ENCODE data around the gene RFX8.
"Not testable (repeated sequence)": the region's sequence is repeated elsewhere in the genome, so short reads cannot be mapped to it uniquely, and the experiment has no call there.

Gene RFX8

DNA sequence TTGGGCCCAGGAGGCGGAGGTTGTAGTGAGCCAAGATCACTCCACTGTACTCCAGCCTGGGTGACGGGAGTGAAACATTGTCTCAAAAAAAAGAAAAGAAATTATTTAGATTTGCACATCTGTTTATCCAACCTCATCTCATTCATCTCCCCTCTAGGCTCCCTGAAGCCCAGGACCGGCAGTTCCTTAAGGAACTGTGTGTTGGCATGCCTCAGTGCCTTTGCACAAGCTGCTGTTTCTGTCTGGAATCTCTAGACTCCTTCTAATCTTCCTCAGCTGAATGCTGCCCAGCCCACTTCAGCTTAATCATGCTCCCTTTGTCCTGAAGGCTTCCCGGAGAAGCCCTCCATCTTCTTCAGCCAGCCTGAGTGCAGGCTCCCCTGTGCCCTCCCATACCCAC lies 10.9 kb upstream of the RFX8 start:
- DNase-seq, result no peak

DNA sequence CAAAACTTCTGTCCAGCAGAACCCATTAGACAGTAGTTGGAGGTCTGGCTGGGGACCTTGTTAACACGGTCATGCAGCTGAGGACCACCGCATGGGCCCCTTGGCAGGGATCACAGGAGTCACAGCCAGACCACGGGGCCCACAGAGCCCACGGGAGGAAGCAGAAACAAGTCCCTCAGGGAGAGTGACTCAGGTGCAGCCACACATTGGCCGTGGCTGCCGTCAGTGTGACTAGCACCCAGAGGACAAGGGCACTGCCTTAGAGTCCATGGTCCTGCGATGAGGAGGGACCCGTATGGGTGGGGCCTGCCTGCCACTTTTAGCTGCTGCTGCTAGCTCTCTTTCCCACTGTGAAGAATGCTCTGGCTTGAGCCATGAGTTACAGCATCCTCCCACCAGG lies 5.9 kb upstream of the RFX8 start:
- no peak for DNase-seq

DNA sequence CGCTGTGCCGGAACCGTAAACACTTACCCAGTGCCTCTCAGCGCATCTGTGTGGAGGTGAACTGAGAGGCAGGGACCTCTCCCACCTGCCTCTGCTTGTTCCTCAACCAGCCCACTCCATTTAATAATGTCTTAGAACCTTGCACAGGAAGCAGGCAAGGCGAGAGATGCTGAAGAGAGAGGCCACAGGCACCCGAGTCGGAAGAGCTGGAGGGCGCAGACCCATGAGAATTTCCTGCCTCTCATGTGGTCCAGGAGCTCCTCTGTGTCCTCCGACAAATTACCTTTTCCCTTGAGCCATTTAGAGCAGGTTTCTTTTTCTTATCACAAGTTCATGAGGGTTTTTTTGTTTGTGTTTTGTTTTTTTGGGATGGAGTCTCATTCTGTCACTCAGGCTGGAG lies 4.9 kb upstream of the RFX8 start:
- no peak for DNase-seq

DNA sequence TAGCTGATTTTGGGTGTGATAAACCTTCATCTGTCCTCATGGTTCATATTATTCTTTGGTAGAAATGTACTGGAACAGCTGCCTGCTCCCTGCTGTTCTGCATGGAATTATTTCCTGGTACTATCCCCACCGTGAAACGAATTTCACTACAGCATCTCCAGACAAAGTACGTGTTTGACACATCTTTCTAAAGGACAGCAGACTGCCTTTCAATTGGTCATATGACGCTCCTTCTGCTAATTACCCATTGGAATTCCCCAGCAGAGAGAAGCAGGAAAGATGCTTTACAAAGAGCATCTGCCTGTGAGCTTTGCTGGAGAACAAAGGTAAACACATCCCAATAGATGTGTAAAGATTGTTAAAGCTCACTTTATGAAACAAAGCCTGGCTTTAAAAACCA lies 4.4 kb upstream of the RFX8 start:
- DNase-seq, result no peak

DNA sequence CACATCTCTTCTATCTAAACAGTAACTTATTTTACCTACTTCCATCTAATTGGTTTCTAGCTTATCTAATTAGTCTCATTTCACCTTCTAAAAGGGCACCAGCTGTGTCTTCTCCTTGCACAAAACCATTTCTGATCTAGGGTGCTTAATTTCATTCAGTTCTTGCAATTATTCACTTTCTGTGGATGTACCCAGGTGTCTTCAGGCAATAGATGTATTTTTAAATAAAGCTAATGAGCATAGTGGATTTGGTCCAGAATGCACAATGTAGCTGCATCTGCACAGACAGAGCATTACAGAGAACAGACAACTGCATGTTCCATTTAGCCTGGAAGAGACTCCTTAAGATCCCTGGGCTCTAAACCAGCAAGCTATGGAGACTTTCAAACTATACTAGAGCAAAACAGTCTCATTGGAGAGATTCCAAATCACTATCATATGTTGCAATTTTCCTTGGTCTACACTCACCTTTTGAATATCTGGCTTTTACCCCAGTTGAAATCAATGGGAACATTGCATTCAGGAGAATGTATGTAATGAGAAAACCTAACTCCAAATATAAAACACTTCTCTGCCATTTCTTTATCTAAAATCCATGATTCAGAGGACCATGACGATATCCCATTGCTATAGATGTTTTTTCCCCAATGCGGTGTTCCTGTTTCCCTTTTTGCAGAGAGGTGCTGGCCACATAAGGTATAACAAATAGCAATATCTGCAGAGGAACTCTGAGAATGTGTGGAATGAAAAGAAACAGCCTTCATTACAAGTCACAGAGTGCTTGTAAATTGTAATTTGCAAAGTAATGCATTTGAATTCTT lies 3.5 kb upstream of the RFX8 start:
- no peak for DNase-seq

DNA sequence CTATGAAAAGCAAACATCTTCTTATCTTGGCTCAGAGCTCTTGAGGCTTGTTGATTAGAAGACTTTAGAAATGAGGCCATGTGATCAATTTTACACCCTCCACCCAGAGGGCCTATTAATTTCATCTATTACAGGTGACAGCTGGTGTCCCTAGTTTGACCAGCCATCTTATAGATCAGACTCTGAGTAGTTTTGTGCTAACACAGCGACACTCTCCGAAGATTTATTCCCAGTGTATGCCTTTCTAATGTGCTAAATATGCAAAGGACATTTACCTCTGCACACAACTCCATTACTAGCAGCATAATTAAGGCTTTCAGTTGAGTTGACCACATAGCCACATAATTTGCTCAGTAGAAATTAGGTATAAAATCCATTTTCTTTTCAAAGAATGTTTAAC lies 2.6 kb upstream of the RFX8 start:
- DNase-seq, result no peak

DNA sequence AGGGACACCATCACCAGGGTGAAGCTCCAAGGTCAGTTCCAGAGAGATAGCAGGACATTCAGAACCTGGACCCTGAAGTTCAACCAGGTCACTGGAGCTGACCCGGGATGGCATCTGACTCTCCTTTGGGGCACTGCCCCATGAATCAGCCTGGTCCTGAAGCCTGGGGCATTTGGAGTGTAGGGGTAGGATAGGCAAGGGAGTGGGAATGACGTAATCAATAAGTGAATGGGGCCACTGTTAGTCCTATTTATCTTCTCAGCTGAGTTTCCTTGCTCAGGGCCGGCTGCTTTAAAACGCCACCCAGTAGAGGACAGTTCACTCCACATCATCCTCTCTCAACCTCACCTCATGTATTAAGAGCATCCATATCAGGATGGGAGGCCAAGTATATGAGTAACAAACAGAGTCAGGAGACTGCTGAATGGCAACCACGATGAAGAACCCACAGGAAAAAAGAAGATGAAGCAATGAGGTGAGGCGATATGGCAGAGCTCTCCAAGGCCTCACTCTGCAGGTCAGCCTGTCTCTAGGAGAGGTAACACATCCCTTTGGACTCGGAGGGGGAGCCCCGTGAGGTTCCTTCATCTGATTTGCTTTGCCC lies 1.8 kb upstream of the RFX8 start:
- DNase-seq, result no peak

DNA sequence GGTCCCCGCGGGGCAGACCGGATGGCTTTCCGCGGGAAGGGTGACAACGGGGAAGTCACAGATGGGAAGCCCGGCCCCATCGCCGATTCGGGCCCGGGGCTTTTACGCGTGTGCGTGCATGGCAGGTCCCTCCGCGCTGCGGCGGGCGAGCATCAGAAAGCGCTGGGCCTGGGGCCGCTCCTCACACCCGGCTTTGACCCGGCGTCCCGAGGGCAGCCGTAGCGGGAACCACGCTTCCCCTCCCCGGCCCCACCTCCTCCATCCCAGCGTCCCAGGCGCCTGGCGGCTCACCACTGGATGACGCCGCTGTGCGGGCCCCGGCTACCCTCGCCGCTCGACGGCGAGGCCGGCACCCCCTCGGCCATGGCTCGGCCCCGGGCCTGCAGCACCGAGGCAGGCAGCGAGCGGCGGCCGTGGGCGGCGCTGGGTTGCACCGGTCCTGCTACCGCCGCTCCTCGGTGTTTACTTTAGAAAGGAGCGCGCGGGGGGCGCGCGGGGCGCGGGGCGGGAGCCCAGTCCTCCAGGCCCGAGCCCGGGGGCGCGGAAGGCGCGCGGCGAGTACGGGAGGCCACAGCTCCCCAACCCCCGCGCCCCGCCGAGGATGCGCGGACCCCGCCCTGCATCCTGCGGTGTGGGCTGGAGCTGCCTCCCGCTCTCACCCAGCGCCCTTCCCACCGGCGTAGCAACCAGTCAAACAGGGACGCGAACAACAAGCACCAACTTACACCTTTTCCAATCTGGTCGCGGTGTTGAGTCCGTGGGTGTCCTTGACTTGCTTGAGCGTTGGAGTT lies 806 bp downstream of the RFX8 start:
- DNase-seq, result no peak

DNA sequence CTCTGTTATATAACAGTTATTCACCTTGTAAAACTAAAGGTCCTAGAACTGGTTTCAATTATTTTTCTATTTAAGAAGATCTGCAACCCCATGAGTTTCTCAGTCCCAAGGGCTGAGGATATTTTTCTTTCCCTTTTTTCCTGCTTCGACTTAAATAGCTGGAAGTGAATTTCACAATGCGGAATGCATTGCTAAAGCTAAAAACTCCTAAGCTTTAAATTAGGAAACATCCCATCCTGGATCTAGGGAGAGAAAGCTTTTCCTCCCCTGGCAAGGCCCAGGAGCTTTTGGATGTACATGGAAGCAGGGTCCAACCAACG lies 1.4 kb downstream of the RFX8 start:
- DNase-seq, result no peak

DNA sequence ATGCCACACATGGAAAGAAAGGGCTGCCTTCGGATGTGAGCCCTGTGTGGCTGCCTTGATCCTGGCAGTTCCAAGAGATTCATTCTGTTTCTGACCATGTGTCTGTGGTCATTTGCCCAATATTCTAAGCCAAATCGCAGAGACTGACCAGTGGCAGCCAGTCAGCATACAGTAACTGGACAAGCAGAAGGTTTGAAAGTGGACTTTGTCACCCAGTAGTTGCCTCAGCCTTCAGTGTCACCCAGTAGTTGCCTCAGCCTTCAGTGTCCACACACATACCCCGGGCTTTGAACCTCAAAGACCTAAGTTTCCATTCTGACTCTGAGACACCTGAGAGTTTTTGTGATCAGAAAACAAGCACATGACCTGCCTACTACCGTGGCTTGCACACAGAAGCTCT lies 5.0 kb downstream of the RFX8 start:
- DNase-seq, result no peak

DNA sequence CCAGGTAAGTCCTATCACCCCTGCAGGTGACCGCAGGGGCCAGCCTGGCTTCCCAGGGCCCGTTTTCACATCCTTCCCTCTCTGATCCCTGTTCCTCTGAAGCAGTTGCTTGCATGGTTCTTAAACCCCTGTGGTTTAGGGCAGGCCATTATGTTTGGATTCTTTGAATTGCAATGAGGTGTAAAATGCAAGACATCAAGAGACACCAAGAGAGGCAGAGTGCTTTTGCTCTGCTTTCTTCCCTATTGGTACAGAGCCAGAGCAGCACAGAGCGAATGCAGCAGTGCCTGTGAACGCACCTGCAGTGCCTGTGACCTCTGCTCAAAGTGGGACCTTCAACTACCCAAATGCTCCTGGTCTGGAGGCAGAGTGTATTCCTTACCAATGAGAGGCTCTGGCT lies 7.6 kb downstream of the RFX8 start:
- no peak for DNase-seq

DNA sequence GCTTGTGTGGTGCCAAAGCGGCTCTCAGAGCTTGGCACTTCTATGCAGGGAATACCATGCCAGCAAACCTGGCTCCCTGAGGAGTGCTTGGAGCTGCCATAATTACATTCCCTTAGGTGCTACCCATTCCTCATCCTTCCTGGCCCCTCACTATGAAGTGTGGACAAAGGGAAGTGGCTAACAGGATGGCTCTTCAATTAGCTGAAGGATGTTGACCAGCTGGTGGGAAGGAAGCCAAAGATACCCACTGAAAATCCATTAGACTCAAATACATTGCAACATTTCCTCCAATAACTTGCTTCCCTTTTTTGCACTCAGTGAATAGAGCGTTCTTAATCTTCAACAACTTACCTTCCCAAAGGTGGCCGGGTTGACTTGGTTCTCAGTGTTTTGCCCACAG lies 8.5 kb downstream of the RFX8 start:
- DNase-seq, result peak; percentile 63

DNA sequence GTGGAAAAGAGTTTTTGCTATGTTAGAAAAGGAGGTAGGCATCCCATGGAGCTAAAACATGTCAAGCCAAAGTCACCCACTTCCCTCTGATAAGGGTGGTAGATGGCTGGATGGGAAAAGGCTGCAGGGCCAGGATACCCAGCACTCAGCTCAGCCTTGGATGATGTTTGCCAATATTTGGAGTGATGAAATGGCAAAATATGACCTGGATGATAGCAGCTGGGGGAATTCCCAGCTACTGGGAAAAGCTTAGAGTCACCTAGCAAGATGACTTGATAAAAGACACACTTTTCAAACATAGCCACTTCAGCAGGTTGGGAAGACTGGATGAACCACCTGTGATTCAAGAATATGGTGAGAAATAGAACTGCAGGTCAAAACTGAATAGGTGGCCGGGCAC lies 10.1 kb downstream of the RFX8 start:
- DNase-seq, result no peak

DNA sequence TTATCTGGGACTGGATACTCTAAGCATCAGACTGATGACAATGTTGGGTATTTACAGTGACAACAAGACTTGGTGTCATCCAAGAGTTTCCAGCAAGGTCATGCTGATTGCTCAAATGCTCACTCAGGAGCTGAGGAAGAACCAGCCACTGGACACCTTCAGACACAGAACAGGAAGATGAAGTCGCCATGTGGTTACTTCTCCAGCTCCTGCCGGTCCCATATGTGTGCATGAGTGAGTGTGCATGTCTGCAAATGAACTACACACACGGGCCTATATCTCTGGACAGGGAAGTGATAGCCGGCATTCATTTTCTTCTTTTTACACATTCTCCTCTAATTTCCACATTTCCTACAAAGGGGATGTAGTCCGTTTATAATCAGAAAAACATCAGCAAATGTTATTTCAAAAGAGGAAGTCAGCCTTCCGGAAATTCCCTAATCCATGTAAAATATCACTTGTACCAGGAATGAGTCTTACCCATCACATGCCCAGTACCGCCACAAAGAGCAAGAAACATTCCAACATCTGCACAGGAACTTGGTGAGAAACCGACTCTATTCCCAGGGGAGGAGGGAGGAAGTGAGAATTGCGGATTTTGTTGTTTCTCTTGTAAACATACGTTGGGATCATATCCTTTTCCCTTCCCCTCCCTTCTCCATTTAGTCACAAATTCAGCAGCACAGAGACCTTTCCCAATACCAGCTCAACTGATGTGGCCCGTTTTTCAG lies 10.8 kb downstream of the RFX8 start:
- DNase-seq, result no peak

DNA sequence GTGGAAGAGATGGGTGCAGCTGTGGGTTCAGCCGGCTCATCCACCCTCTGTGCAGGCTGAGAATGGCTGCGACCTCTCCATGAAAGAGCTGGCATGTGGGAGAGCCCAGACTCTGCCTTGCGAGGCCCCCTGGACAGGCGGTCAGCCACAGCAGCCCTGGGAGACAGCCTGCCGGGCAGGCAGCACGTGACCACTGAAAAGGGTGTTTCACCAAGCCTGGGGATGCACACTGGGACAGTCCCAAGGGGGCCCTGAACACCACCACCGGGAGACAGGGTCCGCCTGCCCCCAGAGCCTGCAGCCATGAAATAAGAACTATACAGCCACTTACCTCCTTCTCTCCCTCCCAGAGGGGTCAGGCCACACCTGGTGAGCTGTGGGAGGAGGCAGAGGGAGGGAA lies 11.5 kb downstream of the RFX8 start:
- no peak for DNase-seq

DNA sequence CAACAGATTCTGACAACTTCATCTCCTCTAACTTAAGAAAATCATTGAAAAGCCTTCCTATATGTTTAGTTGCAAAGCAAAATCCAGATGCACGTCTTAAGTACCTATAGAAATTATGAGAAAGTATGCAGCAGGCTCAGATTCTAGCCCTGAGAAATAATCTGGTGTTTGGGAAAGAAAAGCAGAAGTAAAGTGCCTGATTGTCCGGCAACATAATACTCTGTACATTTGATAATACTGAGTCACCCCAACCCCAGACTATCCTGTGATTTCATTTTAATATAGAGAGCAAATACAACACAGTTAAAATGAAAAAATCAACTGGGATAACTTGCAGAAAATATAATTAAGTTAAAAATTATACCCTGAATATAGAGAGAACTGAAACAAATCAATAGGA lies 13.5 kb downstream of the RFX8 start:
- DNase-seq, result no peak

DNA sequence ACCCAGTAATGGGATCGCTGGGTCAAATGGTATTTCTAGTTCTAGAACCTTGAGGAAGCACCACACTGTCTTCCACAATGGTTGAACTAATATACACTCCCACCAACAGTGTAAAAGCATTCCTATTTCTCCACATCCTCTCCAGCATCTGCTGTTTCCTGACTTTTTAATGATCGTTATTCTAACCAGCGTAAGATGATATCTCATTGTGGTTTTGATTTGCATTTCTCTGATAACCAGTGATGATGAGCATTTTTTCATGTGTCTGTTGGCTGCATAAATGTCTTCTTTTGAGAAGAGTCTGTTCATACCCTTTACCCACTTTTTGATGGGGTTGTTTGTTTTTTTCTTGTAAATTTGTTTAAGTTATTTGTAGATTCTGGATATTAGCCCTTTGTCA lies 20.5 kb downstream of the RFX8 start:
- not testable (repeated sequence) for DNase-seq

DNA sequence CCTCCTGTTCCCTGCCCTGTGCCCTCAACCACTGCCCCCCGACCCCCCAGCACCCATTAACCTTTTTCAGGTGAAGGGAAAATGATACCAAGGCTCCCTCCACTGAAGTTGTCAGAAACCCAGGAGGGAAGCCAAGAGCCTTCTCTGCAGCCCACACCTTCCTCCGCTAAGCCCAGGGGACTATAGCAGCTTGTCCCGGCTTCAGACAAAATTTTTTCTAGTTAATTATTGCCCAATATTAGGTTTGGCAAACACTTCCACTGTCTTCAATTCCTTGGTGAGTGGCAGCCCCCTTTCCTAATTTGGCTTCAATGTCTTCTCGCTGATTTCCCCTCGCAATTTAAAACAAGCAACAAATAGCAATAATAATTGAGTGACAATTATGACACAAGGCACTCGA lies 23.9 kb downstream of the RFX8 start:
- no peak for DNase-seq

DNA sequence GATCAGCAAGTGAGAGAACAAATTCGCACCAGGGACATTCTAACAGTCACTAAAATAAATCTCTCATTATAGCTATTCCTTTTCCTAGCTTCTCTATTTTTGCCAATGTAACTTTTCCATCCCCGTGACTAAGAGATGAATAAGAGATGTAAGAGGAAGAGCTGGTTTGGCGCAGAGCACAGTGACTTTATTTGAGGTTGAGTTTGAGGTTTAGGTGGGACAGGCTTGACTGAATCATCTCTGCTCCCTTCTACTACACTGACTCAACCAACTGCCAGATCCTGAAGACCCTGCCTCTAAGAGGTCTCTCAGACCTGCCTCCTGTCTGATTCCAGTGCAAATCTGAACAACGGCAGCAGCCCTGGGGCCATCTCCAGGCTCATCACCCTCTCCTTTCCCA lies 28.0 kb downstream of the RFX8 start:
- DNase-seq, result no peak

DNA sequence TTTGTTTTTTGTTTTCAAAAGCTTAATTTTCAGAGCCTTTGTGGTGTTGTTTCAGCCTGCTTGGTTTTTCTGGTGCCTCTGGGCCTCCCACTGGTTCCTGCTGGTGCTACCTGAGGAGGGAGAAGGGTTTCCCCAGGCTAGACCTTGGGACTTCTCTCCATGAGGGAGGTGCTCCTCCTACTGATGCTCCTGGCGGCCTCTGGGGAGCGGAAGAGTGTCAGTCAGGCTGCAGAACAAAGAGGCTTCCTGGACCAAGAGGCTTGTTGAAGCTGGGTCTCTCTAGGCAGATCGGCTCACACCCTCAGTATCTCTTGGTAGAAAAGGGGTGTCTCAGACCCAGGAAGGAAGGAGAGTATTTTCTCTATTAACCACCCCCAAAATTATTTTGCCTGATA lies 32.2 kb downstream of the RFX8 start:
- no peak for DNase-seq

DNA sequence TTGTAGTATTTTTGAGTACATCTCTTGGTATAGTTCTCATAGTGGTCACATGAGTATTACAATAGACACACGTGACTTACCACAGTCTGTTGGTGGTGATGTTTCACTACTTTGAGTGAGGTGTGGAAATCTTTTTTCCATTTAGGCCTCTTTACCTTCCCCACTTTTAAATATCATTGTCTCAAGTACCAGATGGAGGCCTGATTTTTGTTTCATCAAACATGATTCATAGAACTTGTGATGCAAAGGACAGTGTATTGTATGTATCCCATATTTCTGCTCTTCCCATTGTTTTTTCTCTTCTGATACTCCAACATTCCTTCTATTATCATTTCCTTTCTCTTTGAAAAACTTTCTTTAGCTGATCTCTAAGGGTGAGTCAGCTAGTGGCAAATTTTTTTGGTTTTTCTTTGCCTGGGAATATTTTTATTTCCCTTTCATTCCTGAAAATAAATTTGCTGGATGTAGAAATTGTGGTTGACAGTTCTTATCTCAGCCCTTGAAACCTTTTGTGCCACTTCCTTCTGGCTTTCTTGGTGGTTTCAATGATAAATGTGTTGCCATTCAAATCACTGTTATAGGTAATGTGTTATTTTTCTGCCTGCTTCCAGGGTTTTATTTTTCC lies 32.8 kb downstream of the RFX8 start:
- no peak for DNase-seq

DNA sequence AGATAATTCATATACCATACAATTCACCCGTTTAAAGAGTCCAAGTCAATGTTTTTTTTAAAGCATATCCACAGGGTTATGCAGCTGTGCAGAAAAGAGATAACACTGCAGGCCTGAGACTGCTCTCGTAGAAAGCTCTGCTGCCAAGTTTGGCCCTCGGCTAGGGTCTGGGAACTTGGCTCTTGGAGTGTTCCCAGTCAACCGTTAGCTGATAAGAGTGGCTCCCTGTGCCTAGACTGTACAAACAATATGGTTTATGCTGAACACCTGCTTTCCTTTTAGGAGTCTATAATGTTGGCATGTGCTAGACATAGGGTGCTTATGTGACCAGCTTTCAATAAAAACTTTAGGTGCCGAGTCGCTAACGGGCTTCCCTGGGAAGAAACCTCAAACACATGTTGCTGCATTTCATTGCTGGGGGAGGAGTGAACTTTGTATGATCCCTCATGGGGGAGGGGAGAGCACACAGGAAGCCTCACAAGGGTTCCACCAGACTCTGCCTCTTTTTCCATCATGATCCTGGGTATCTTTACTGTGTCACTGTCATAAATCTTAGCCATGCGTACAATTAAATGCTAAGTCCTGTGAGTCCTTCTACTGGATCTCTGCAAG lies 34.7 kb downstream of the RFX8 start:
- DNase-seq, result no peak

DNA sequence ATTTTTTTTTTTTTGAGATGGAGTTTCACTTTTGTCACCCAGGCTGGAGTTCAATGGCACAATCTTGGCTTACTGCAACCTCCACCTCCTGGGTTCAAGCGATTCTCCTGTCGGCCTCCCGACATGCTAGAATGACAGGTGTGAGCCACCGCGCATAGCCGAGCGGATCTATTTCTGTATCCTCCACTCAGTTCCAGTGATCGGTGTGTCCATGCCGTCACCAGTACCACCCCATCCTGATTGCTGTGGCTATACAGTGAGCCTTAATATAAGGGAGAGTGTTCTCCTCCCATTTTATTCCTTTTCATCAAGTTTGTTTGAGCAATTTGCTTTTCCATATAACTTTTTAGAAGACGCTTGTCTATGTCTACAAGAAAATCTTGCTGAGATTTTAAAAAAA lies 35.2 kb downstream of the RFX8 start:
- no peak for DNase-seq
